Suprapubic skin (tissue), 4 donors: Measurements from ENCODE around the gene OCRL. TPM values are rescaled to one million over a fixed set of nuclear protein-coding genes. Genes with fewer than 3 reads are reported as not detected.
"Not testable (repeated sequence)": the region's sequence is repeated elsewhere in the genome, so short reads cannot be mapped to it uniquely, and the experiment has no call there.

Experiments
- DNase-seq, 2 donors: peaks; one replicate each; pipeline ENCODE4 v3.0.0-alpha.2; 2019; ENCODE audit warnings: low spot score in 2 of 2
- H3K27ac ChIP-seq: fragments of 200-600 bp; sonication (generic); one replicate; pipeline ENCODE4 v1.5.1; 2019
- H3K27me3 ChIP-seq: fragments of 200-600 bp; sonication (generic); one replicate; pipeline ENCODE4 v1.5.1; 2019
- H3K36me3 ChIP-seq: fragments of 200-600 bp; sonication (generic); one replicate; pipeline ENCODE4 v1.5.1; 2019
- H3K4me1 ChIP-seq: fragments of 200-600 bp; sonication (generic); one replicate; pipeline ENCODE4 v1.5.1; 2019
- H3K4me3 ChIP-seq: fragments of 200-600 bp; sonication (generic); one replicate; pipeline ENCODE4 v1.5.1; 2019; ENCODE audit warnings: mild to moderate bottlenecking
- H3K9me3 ChIP-seq: fragments of 200-600 bp; sonication (generic); one replicate; pipeline ENCODE4 v1.5.1; 2019
- CTCF ChIP-seq, 2 donors: fragments of 200-600 bp in 1 of 2; fragments of 450-650 bp in 1 of 2; sonication (generic) in 1 of 2; IDR thresholded peaks; one replicate each; pipeline ENCODE4 v1.5.1; 2016 to 2019; ENCODE audit warnings: antibody characterized with exemption in 2 of 2, mild to moderate bottlenecking in 1 of 2, moderate library complexity in 1 of 2
- EP300 ChIP-seq: sonication (generic); formaldehyde crosslinking; IDR thresholded peaks from one replicate; pipeline ENCODE4 v1.6.1; 2017; ENCODE audit warnings: antibody characterized with exemption
- POLR2A ChIP-seq, 2 donors: fragments of 450-650 bp; IDR thresholded peaks; one replicate each; pipeline ENCODE4 v1.6.1; 2017; ENCODE audit warnings: antibody characterized with exemption in 2 of 2, mild to moderate bottlenecking in 2 of 2, moderate library complexity in 2 of 2
- POLR2AphosphoS5 ChIP-seq, 3 donors: sonication (generic); formaldehyde crosslinking; IDR thresholded peaks; one replicate each; pipeline ENCODE4 v1.6.1; 2017; ENCODE audit warnings: antibody characterized with exemption in 3 of 3
- WGBS: methylation state at CpG from one replicate; pipeline ENCODE4 v1.1.5; 2018; 5-methylcytosine and 5-hydroxymethylcytosine counted together
- total RNA-seq, 4 donors: library from RNA; depleted of rRNA; stranded (reverse); fragments of >200 nt; gene quantifications; one replicate each; pipeline ENCODE4 v1.1.0, GENCODE V29; 2016

The OCRL gene
- total RNA-seq, 4 donors from 2014 or later: 15.0 to 35.4 (median 16.3) TPM

DNA sequence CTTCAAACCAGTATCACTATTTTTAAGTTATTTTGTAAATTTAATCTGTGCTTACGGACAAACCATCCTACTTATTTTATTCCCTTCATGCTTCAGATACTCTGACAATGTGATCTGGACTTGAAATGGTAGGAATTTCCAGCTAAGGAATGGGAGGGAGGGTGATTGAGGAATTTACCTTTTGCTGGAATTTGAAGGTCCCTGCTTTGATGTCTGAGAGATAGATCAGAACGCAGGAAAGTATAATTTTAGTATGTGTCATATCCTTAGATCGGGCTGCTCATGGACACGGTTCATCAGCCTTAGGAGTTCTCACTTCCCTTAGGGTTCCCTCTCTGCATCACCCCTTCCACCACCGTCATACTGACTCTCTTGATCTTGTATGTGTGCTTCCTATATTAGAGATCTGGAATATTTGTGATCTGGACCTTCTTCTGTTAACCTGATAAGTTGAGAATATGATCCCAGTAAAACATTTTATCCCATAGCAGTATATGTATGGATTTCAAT is 16.8 kb downstream of the OCRL start:
- H3K9me3 ChIP-seq: no peaks in the 10 kb centered on the region

GRCh38 chrX:129557844-129558480 is 17.9 kb downstream of the OCRL start:
- no peak for DNase-seq
- no peak for TF ChIP-seq EP300
- no peak for TF ChIP-seq POLR2AphosphoS5 (IDR thresholded peaks at IDR 0.05)
- no peak for TF ChIP-seq CTCF (IDR thresholded peaks at IDR 0.05)
- TF ChIP-seq POLR2A (IDR thresholded peaks at IDR 0.05): no peak
- H3K27me3 ChIP-seq: no peaks in the 10 kb centered on the region
- peaks cover 18% of the 10 kb centered on the region for H3K36me3 ChIP-seq
- WGBS: 61% methylated on average over 1 of the region's 1 CpG
- no peak overlapping the region for H3K4me3 ChIP-seq
- no peak overlapping the region for H3K27ac ChIP-seq
- H3K9me3 ChIP-seq: no peaks in the 10 kb centered on the region
- no peaks in the 10 kb centered on the region for H3K4me1 ChIP-seq

More for the DNA sequence above, 16.8 kb downstream of the OCRL start:
- peaks cover 18% of the 10 kb centered on the region for H3K36me3 ChIP-seq
- DNase-seq: no peak
- H3K4me1 ChIP-seq: no peaks in the 10 kb centered on the region
- TF ChIP-seq CTCF (IDR thresholded peaks at IDR 0.05) (no peak), EP300 (no peak)
- no peak overlapping the region for H3K27ac ChIP-seq
- H3K27me3 ChIP-seq: no peaks in the 10 kb centered on the region
- 81% methylated on average over 5 of the region's 5 CpGs for WGBS
- no peak overlapping the region for H3K4me3 ChIP-seq

GRCh38 chrX:129559783-129560182 is 19.7 kb downstream of the OCRL start:
- no peaks in the 10 kb centered on the region for H3K27me3 ChIP-seq
- H3K4me3 ChIP-seq: no peak overlapping the region
- H3K4me1 ChIP-seq: no peaks in the 10 kb centered on the region
- H3K27ac ChIP-seq: no peak overlapping the region
- no peaks in the 10 kb centered on the region for H3K9me3 ChIP-seq
- TF ChIP-seq CTCF (IDR thresholded peaks at IDR 0.05) (no peak), POLR2A (IDR thresholded peaks at IDR 0.05) (no peak), POLR2AphosphoS5 (IDR thresholded peaks at IDR 0.05) (no peak), EP300 (no peak)
- WGBS: 94% methylated on average over 1 of the region's 1 CpG
- DNase-seq: no peak
- peaks cover 18% of the 10 kb centered on the region for H3K36me3 ChIP-seq

GRCh38 chrX:129561453-129561852 is 21.4 kb downstream of the OCRL start:
- Histone ChIP-seq H3K36me3 (peaks cover 16% of the 10 kb centered on the region), H3K4me1 (no peaks in the 10 kb centered on the region), H3K9me3 (no peaks in the 10 kb centered on the region), H3K4me3 (no peak overlapping the region), H3K27ac (no peak overlapping the region), H3K27me3 (no peaks in the 10 kb centered on the region)
- DNase-seq: no peak
- no peak for TF ChIP-seq EP300
- TF ChIP-seq POLR2AphosphoS5 (IDR thresholded peaks at IDR 0.05): no peak
- TF ChIP-seq CTCF (IDR thresholded peaks at IDR 0.05): no peak
- no peak for TF ChIP-seq POLR2A (IDR thresholded peaks at IDR 0.05)
- 69% methylated on average over 3 of the region's 3 CpGs for WGBS

GRCh38 chrX:129564345-129564744 is 24.3 kb downstream of the OCRL start:
- not testable (repeated sequence) for H3K4me3 ChIP-seq, H3K4me1 ChIP-seq, H3K27ac ChIP-seq, DNase-seq, H3K27me3 ChIP-seq, H3K9me3 ChIP-seq
- peaks cover 18% of the 10 kb centered on the region for H3K36me3 ChIP-seq
- 83% methylated on average over 2 of the region's 5 CpGs for WGBS
